Thoracic aorta (tissue), 2 donors: Measurements from ENCODE around the gene CDH18. TPM values are rescaled to one million over a fixed set of nuclear protein-coding genes. Genes with fewer than 3 reads are reported as not detected.

Experiments used
- ATAC-seq: fragments of 150-250 bp; one replicate; pipeline ENCODE4 v1.8.0; 2017; ENCODE audit warnings: low read depth; ENCODE audit not compliant: insufficient number of reproducible peaks, low FRiP score
- DNase-seq: peaks from one replicate; pipeline ENCODE4 v3.0.0-alpha.2; 2020; ENCODE audit warnings: low spot score
- H3K27ac ChIP-seq, 2 donors: fragments of 200-600 bp; sonication (generic); 1 replicate in 1 of 2; 2 replicates in 1 of 2; pipeline ENCODE4 v1.5.1; 2016; ENCODE audit warnings: mild to moderate bottlenecking in 2 of 2, moderate library complexity in 2 of 2
- H3K27me3 ChIP-seq: fragments of 200-600 bp; sonication (generic); replicated peaks from 2 replicates; pipeline ENCODE4 v1.6.0; 2016; ENCODE audit warnings: mild to moderate bottlenecking; ENCODE audit not compliant: insufficient read depth
- H3K36me3 ChIP-seq: fragments of 200-600 bp; sonication (generic); one replicate; pipeline ENCODE4 v1.5.1; 2016
- H3K4me1 ChIP-seq, 2 donors: fragments of 200-600 bp; sonication (generic); 1 replicate in 1 of 2; 2 replicates in 1 of 2; pipeline versions ENCODE4 v1.5.1 to v1.6.0; 2016; ENCODE audit warnings: low read depth in 2 of 2, mild to moderate bottlenecking in 1 of 2; ENCODE audit not compliant: control insufficient read depth in 1 of 2
- H3K4me3 ChIP-seq: fragments of 200-600 bp; sonication (generic); 2 replicates; pipeline ENCODE4 v1.5.1; 2016; ENCODE audit warnings: mild to moderate bottlenecking
- H3K9me3 ChIP-seq: fragments of 200-600 bp; sonication (generic); 2 replicates; pipeline ENCODE4 v1.5.1; 2016
- total RNA-seq, 2 donors: library from RNA; depleted of rRNA; stranded (reverse); fragments of >200 nt; gene quantifications; one replicate each; pipeline versions ENCODE4 v1.1.0 to v1.2.3, GENCODE V29; 2016
- TF ChIP-seq, protein P1 (sequence below): fragments of 200-600 bp; sonication (generic); IDR thresholded peaks from one replicate; pipeline ENCODE4 v1.5.1; 2019; ENCODE audit warnings: antibody characterized with exemption

The CDH18 gene
- total RNA-seq, 2 donors from 2014 or later: not detected

DNA sequence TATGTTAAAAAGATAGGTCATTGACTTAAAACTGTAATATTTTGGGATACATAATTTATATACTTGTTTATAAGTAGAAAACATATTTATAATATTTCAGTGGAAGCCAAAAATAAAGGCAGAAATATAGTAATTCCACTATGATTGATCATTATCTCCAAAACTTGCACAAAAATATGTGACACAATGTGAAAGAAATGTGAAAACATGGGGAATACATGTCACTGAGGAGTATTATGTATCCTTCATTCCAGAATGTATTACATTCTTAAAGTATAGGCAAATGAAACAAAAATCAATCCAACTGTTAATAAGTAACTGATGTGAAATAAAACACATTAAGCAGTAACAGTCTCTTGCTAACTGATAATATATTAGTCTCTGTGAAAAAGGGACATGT lies 236.7 kb downstream of the CDH18 start:
- H3K27me3 ChIP-seq: no peaks in the 10 kb centered on the region
- no peak for DNase-seq
- TF ChIP-seq, protein P1, sequence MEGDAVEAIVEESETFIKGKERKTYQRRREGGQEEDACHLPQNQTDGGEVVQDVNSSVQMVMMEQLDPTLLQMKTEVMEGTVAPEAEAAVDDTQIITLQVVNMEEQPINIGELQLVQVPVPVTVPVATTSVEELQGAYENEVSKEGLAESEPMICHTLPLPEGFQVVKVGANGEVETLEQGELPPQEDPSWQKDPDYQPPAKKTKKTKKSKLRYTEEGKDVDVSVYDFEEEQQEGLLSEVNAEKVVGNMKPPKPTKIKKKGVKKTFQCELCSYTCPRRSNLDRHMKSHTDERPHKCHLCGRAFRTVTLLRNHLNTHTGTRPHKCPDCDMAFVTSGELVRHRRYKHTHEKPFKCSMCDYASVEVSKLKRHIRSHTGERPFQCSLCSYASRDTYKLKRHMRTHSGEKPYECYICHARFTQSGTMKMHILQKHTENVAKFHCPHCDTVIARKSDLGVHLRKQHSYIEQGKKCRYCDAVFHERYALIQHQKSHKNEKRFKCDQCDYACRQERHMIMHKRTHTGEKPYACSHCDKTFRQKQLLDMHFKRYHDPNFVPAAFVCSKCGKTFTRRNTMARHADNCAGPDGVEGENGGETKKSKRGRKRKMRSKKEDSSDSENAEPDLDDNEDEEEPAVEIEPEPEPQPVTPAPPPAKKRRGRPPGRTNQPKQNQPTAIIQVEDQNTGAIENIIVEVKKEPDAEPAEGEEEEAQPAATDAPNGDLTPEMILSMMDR: no peak
- H3K4me1 ChIP-seq: no peaks in the 10 kb centered on the region
- no peaks in the 10 kb centered on the region for H3K9me3 ChIP-seq
- ATAC-seq: no peak
- H3K36me3 ChIP-seq: no peaks in the 10 kb centered on the region
- no peak overlapping the region for H3K4me3 ChIP-seq
- no peak overlapping the region for H3K27ac ChIP-seq

GRCh38 chr5:19745247-19745646 lies 242.8 kb downstream of the CDH18 start:
- H3K9me3 ChIP-seq: no peaks in the 10 kb centered on the region
- H3K27me3 ChIP-seq: no peaks in the 10 kb centered on the region
- no peak overlapping the region for H3K27ac ChIP-seq
- DNase-seq (no peak), ATAC-seq (no peak)
- H3K4me1 ChIP-seq: no peaks in the 10 kb centered on the region
- H3K4me3 ChIP-seq: no peak overlapping the region
- no peaks in the 10 kb centered on the region for H3K36me3 ChIP-seq
- TF ChIP-seq, protein P1: no peak

GRCh38 chr5:19739671-19740070 lies 248.3 kb downstream of the CDH18 start:
- no peaks in the 10 kb centered on the region for H3K9me3 ChIP-seq
- H3K27ac ChIP-seq: no peak overlapping the region
- H3K27me3 ChIP-seq: no peaks in the 10 kb centered on the region
- no peaks in the 10 kb centered on the region for H3K4me1 ChIP-seq
- ATAC-seq (no peak), DNase-seq (no peak)
- TF ChIP-seq, protein P1: no peak
- H3K4me3 ChIP-seq: no peak overlapping the region
- H3K36me3 ChIP-seq: no peaks in the 10 kb centered on the region

DNA sequence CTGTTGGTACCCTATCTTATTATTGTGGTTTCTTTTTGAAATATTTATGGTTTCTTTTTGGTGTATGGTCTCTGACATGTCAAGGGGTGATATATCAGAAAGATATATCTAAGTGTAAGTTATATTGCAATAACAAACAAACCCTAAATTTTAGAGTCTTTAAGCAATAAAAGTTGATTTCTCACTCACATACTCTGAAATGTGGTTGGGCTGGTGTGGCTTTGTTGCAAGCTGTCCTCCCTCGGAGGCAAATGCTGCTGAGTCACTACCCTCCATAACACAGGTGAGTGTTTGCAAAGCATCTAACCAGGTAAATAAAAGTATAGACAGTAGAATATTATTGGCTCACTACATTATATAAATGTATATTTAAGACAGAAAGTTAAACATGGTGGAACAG lies 253.2 kb downstream of the CDH18 start:
- Histone ChIP-seq H3K4me3 (no peak overlapping the region), H3K36me3 (no peaks in the 10 kb centered on the region), H3K4me1 (no peaks in the 10 kb centered on the region), H3K27ac (no peak overlapping the region), H3K9me3 (no peaks in the 10 kb centered on the region), H3K27me3 (no peaks in the 10 kb centered on the region)
- TF ChIP-seq, protein P1: no peak
- ATAC-seq (no peak), DNase-seq (no peak)

DNA sequence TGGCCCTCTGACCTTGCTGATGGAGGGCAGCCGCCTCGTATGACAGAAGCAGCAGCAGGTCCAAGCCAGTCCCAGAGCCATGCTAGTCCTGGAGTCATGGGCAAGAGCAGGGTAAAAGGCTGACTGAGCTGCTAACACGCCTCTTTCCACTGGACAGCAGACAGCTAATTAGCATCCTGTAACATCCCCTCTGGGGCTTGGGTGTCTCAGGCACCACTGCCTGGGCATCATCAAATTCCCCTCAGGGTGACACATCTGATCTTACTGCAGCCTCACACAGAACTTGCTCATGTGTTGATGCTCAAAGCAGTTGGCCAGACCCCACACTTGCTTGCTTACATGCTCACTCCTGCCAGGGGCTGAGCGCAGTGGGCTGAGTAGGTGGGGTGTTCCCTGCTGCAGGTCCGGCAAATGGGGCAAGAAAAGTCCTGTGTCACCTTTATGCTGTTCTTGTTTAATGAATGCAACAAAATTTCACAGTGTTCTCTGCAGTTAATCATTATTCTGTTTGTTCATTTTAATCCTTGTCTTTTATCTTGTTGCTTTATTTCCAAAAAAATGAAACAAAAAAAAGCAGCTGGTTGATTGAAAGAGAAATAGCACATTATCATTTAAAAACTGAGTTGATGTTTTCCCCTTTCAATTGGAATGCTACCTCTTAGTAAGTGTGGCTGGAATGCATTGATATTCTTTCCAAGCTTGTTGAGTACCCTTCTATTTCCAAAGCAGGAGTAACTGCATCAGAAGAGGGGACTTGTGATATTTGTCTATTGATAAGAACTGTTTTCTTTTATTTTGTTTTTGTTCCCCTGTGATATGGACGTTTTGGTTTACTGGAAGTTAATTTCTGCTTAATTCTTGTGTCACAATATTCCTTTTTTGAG lies 254.1 kb downstream of the CDH18 start:
- no peak for DNase-seq
- no peaks in the 10 kb centered on the region for H3K4me1 ChIP-seq
- H3K27ac ChIP-seq: no peak overlapping the region
- H3K27me3 ChIP-seq: no peaks in the 10 kb centered on the region
- ATAC-seq: no peak
- TF ChIP-seq, protein P1: no peak
- H3K9me3 ChIP-seq: no peaks in the 10 kb centered on the region
- no peaks in the 10 kb centered on the region for H3K36me3 ChIP-seq
- no peak overlapping the region for H3K4me3 ChIP-seq
